ENCODE results near the gene CAMK4.

DNA sequence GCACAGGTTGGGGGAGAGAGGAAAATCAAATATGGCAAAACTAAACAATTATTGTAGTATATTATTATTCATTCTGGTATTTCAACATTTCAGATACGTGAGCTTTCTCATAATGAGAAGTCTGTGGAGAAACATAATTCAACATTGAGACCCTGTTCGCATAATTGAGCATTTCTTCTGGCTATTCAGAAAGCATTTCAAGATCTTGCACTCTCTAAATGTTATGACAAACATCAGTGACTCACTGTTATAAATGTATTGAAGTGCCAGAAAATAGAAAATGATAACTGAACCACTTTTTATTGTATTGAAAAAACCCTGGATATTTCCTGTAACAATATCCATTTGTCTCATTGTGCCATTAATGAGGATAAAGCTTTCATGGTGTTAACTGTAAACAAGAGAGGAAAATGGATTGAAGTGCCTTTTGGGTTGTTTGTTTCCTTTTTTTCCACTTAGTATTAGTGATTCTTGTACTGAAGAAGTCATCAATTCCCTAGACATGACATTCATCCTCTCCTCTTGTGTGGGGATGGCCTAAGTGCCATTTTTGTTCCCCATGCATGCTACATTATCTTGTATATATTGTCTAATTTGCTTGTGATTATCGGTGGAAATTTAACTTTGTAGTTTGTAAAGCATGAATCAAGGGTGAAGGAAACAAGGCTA, 124.6 kb downstream of the CAMK4 start:
- no peak for TF ChIP-seq POLR2A (IDR thresholded peaks at IDR 0.05)
- TF ChIP-seq, protein P1, sequence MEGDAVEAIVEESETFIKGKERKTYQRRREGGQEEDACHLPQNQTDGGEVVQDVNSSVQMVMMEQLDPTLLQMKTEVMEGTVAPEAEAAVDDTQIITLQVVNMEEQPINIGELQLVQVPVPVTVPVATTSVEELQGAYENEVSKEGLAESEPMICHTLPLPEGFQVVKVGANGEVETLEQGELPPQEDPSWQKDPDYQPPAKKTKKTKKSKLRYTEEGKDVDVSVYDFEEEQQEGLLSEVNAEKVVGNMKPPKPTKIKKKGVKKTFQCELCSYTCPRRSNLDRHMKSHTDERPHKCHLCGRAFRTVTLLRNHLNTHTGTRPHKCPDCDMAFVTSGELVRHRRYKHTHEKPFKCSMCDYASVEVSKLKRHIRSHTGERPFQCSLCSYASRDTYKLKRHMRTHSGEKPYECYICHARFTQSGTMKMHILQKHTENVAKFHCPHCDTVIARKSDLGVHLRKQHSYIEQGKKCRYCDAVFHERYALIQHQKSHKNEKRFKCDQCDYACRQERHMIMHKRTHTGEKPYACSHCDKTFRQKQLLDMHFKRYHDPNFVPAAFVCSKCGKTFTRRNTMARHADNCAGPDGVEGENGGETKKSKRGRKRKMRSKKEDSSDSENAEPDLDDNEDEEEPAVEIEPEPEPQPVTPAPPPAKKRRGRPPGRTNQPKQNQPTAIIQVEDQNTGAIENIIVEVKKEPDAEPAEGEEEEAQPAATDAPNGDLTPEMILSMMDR (IDR thresholded peaks at IDR 0.05): no peak

Data from uterus (tissue), 2 donors.